Thoracic aorta (tissue), 2 donors: ENCODE data around the gene DLGAP1. TPM values are rescaled to one million over a fixed set of nuclear protein-coding genes. Genes with fewer than 3 reads are reported as not detected.

Experiments
- ATAC-seq: fragments of 150-250 bp; one replicate; pipeline ENCODE4 v1.8.0; 2017; ENCODE audit warnings: low read depth; ENCODE audit not compliant: insufficient number of reproducible peaks, low FRiP score
- DNase-seq: peaks from one replicate; pipeline ENCODE4 v3.0.0-alpha.2; 2020; ENCODE audit warnings: low spot score
- H3K27ac ChIP-seq, 2 donors: fragments of 200-600 bp; sonication (generic); 1 replicate in 1 of 2; 2 replicates in 1 of 2; pipeline ENCODE4 v1.5.1; 2016; ENCODE audit warnings: mild to moderate bottlenecking in 2 of 2, moderate library complexity in 2 of 2
- H3K27me3 ChIP-seq: fragments of 200-600 bp; sonication (generic); replicated peaks from 2 replicates; pipeline ENCODE4 v1.6.0; 2016; ENCODE audit warnings: mild to moderate bottlenecking; ENCODE audit not compliant: insufficient read depth
- H3K36me3 ChIP-seq: fragments of 200-600 bp; sonication (generic); one replicate; pipeline ENCODE4 v1.5.1; 2016
- H3K4me1 ChIP-seq, 2 donors: fragments of 200-600 bp; sonication (generic); 1 replicate in 1 of 2; 2 replicates in 1 of 2; pipeline versions ENCODE4 v1.5.1 to v1.6.0; 2016; ENCODE audit warnings: low read depth in 2 of 2, mild to moderate bottlenecking in 1 of 2; ENCODE audit not compliant: control insufficient read depth in 1 of 2
- H3K4me3 ChIP-seq: fragments of 200-600 bp; sonication (generic); 2 replicates; pipeline ENCODE4 v1.5.1; 2016; ENCODE audit warnings: mild to moderate bottlenecking
- H3K9me3 ChIP-seq: fragments of 200-600 bp; sonication (generic); 2 replicates; pipeline ENCODE4 v1.5.1; 2016
- CTCF ChIP-seq: fragments of 200-600 bp; sonication (generic); IDR thresholded peaks from one replicate; pipeline ENCODE4 v1.5.1; 2019; ENCODE audit warnings: antibody characterized with exemption
- total RNA-seq, 2 donors: library from RNA; depleted of rRNA; stranded (reverse); fragments of >200 nt; gene quantifications; one replicate each; pipeline versions ENCODE4 v1.1.0 to v1.2.3, GENCODE V29; 2016

The DLGAP1 gene
- total RNA-seq, 2 donors from 2014 or later = 7.3 to 19.0 TPM

- H3K27me3 ChIP-seq = no peaks in the 10 kb centered on the region
- H3K36me3 ChIP-seq = no peaks in the 10 kb centered on the region
- DNase-seq (no peak), ATAC-seq (no peak)
- TF ChIP-seq CTCF = no peak
- H3K4me3 ChIP-seq = no peak overlapping the region
- H3K27ac ChIP-seq = no peak overlapping the region
- no peaks in the 10 kb centered on the region for H3K4me1 ChIP-seq
- H3K9me3 ChIP-seq = no peaks in the 10 kb centered on the region
These were observed 273.1 kb downstream of the DLGAP1 start for GRCh38 chr18:4181882-4182568.

GRCh38 chr18:4181086-4181485 lies 274.0 kb downstream of the DLGAP1 start:
- Histone ChIP-seq H3K9me3 (no peaks in the 10 kb centered on the region), H3K4me1 (no peaks in the 10 kb centered on the region), H3K36me3 (no peaks in the 10 kb centered on the region), H3K27me3 (no peaks in the 10 kb centered on the region), H3K4me3 (no peak overlapping the region), H3K27ac (no peak overlapping the region)
- TF ChIP-seq CTCF = no peak
- ATAC-seq (no peak), DNase-seq (no peak)

GRCh38 chr18:4172196-4173100 lies 282.7 kb downstream of the DLGAP1 start:
- TF ChIP-seq CTCF = no peak
- no peak for ATAC-seq

GRCh38 chr18:4157352-4157751 lies 297.8 kb downstream of the DLGAP1 start:
- no peak overlapping the region for H3K27ac ChIP-seq
- H3K9me3 ChIP-seq = no peaks in the 10 kb centered on the region
- DNase-seq = no peak
- no peaks in the 10 kb centered on the region for H3K36me3 ChIP-seq
- ATAC-seq = no peak
- H3K4me3 ChIP-seq = no peak overlapping the region
- no peaks in the 10 kb centered on the region for H3K4me1 ChIP-seq
- TF ChIP-seq CTCF = no peak
- no peaks in the 10 kb centered on the region for H3K27me3 ChIP-seq

More at GRCh38 chr18:4172196-4173100, 282.7 kb downstream of the DLGAP1 start:
- Histone ChIP-seq H3K27ac (no peak overlapping the region), H3K4me3 (no peak overlapping the region), H3K36me3 (no peaks in the 10 kb centered on the region), H3K9me3 (no peaks in the 10 kb centered on the region), H3K4me1 (no peaks in the 10 kb centered on the region), H3K27me3 (no peaks in the 10 kb centered on the region)
- DNase-seq = no peak

- H3K4me3 ChIP-seq = no peak overlapping the region
- H3K27ac ChIP-seq = no peak overlapping the region
- no peaks in the 10 kb centered on the region for H3K9me3 ChIP-seq
- no peaks in the 10 kb centered on the region for H3K27me3 ChIP-seq
- TF ChIP-seq CTCF = no peak
- no peaks in the 10 kb centered on the region for H3K4me1 ChIP-seq
- H3K36me3 ChIP-seq = no peaks in the 10 kb centered on the region
- DNase-seq = no peak
- no peak for ATAC-seq
These were observed 308.3 kb downstream of the DLGAP1 start for GRCh38 chr18:4146797-4147196.
